T-helper 2 cell (primary cell): ENCODE data around the gene HINT1.
A peak's percentile ranks its signal among the peaks of the same experiment; 100 is the strongest.
"Not testable (repeated sequence)": the region's sequence is repeated elsewhere in the genome, so short reads cannot be mapped to it uniquely, and the experiment has no call there.

Experiments used
- DNase-seq, 5 experiments: peaks; one replicate each; pipeline versions ENCODE4 v3.0.0 to v3.0.0-alpha.2; 2012 to 2022
- total RNA-seq, 2 donors: gene quantifications; one replicate each; lab custom pipeline; 2026; lab: John Stamatoyannopoulos, UW

The HINT1 gene
- total RNA-seq: 192 to 260 reads per million in 2 donors

DNA sequence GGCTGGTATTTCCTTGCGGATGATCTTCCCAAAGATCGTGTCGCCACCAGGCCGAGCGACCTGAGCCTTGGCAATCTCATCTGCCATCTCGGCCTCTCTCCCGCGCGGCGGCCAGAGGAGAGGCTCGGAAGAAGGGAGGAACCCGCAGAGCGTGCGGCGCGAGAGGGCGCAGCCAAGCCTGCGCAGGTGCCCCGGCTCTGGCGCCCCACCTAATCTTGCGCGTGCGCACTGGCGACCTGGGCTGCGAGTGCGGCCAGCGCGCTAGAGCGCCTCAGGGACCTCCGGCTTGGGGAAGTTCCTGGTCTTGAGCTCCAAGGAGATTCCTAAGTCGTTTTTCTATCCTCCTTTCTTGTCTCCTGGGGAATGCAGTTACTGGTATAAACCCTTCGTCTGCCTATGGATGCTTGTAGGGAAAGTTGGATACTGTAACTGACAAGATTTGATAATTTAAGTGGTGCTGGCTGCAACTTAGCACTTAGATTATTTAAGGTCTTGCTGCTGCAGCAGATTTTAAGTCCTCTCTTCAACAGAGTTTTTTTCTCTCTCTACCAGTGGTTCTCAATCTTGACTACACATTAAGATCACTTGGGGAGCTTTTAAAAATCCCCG, at the start of gene HINT1:
Gene HINT1 (minus strand): TSS at position 138 of the 609 bp plus-strand sequence. CDS start 51 bp downstream, at position 87.
- DNase-seq: peak; percentile 88 to 93 (median 89)

DNA sequence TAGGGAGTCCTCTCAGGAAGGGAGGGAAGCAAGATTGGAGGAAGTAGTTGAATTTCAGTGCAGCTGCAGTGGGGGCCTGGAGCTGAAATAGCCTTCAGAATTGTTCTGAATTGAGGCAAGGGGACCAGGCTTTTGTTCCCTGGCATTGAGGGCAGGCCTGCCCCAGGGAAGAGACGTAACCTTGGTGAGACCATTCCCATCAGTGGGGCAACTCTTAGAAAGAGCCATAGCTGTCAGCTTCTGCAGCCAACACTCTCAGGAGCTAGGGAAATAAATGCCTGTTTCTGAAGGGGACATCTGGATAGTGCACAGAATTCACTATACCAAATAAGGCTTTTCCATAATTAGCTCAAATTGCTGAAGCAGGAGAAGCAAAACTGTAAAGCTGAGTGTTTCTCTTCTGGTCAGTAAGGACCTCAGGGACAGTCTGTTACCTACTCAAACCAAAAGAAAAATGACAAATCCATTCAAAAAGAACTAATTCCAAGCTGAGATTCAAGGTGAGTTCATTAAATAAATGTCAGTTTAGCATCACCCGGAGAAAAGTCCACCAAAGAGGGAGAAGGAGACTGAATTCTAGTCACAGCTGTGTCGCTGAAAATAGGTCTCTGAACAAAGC, 49.7 kb upstream of the HINT1 start:
- DNase-seq: no peak

- no peak for DNase-seq
Measured at GRCh38 chr5:131212471-131213021, 47.5 kb upstream of the HINT1 start.

DNA sequence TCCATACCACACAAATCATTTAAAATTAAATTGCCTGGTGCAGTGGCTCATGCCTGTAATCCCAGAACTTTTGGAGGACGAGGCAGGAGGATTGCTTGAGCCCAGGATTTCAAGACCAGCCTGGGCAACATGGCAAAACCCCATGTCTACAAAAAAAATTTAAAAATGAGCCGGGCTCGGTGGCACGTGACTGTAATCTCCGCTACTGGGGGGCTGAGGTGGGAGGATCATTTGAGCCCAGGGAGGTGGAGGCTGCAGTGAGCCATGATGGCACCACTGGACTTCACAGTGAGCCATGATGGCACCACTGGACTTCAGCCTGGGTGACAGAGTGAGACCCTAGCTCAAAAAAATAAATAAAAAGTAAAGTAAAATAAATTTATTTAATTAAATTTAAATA, 46.6 kb upstream of the HINT1 start:
- no peak for DNase-seq

DNA sequence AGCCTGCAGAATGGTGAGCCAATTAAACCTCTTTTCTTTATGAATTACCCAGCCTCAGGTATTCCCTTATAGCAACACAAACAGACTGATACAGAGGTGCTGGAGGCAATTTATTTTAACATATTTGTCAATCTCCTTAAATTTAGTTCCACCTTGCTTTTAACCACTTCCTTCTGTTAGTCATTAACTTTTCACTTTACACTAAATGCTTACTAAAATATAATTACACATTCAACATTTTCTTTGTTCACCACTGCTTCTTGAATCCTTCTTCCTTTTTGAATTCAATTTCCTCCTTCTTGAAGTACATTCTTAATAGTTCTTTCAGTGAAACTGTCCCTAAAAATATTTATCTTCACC, 45.1 kb upstream of the HINT1 start:
- DNase-seq: no peak

DNA sequence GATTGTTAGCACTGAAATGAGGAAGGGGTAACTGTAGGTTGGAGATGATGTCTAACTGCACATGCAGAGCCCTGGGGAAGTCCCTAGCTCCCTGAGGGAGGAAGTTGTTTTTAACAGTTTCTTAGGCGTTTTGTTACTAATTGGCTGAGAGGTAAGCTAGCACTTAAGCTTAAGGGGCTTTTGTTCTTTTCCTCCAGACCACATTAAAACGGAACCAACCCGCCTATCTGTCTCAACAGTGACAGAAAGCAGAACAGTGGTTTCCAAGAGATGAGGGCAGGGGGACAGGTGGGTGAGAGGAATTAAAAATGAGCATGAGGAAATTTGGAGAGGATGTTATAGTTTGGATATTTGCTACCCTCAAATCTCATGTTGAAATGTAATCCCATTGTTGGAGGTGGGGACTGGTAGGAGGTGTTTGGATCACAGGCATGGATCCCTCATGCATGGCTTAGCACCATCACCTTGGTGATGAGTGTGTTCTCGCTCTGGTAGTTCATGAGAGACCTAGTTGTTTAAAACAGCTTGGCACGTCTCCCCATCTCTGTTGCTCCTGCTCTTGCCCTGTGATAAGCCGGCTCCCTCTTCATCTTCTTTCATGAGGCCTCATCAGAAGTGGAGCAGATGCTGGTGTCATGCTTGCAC, 44.6 kb upstream of the HINT1 start:
- peak in 4 of 5 experiments; percentile 1 to 85 (median 52) for DNase-seq

GRCh38 chr5:131209175-131209505, 44.1 kb upstream of the HINT1 start:
- DNase-seq: no peak

DNA sequence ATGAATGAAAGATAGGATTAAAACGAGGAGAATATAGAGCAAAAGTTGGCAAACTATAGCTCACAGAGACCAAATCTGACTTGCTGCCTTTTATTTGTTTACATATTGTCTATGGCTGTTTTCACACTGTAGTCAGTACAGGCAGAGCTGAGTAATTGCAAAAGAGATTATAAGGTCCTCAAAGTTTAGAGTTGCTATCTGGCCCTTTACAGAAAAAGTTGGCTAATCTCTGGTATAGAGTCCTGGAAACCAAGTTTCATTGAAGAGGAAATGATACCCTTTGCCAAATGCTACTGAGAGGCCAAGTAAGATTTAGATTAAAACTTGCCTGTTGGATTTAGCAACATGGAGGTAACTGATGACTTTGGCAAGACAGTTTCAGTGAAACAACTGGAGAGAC, 41.7 kb upstream of the HINT1 start:
- DNase-seq: peak in 1 of 5 experiments; percentile 48

- no peak for DNase-seq
Measured at GRCh38 chr5:131206061-131206460, 41.0 kb upstream of the HINT1 start.

- DNase-seq: no peak
Measured at GRCh38 chr5:131204964-131205363, 39.9 kb upstream of the HINT1 start.

DNA sequence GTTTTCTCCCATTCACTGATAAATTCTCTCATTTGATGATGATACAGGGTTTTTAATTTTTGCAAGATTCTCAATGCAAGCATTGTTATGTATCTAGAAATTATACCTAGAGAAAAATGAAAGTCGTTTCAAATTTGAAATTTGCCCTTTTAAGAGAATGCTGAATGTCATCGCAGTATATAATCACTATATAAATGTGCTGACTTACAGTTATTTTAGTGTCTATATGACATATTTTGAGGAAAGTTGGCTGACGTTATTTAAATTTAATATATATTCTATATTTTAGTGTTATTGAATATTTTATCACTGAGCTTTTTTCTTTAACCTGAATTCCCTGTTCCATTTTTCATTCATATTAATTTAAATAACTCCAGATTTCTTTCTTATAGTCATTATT, 35.5 kb upstream of the HINT1 start:
- DNase-seq: no peak

GRCh38 chr5:131198625-131199024, 33.6 kb upstream of the HINT1 start:
- no peak for DNase-seq

DNA sequence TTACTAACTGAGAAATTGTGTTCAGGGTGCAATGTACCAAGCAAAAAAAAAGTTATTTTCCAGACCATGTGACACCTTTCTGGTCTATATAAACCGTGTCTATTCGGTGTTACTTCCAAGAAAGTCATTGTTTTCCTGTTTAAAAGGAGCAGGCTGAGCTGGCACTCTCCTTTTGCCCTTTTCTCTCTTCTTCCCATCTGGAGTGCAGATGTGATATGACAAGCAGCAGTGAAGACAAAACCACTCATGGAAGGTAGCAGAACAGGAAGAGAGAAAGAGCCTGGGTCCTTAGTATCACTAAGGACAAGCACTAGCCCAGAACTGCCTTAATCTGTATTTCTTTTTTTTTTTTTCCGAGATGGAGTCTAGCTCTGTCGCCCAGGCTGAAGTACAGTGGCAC, 31.3 kb upstream of the HINT1 start:
- no peak for DNase-seq

DNA sequence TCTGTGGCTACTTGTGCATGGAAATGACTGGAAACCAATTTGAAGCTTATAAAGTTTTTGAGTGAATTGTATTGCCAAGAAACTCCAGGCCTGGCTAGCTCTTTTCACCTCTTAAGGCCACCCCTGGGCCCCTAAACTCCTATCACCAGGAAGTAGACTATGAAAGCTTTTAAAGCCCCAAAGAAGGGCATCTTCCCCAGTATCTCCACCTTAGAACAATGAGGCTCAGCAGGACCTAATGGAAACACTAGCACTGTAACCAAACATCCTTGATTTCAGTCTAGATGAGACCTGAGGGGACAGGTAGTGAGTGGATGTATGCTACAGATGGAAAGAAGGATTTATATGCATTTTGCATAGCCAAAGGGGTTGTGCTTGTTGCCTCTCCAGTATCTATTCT, 30.6 kb upstream of the HINT1 start:
- DNase-seq: no peak

DNA sequence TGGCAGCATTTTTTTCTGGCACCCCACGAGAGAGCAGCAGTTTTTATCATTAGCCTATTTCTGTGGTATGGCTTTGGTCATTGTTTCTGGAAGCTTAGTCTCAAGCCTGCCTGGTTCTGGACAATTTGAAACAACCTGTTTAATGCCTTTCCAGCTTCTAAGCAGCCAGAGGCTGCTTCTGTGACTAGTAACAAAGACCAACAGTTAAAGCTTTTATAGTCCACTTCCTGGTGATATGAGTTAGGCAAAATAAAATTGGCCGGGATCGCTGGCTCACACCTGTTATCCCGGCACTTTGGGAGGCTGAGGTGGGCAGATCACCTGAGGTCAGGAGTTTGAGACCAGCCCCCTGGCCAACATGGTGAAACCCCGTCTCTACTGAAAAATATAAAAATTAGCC, 29.7 kb upstream of the HINT1 start:
- DNase-seq: no peak

GRCh38 chr5:131193897-131194296, 28.8 kb upstream of the HINT1 start:
- DNase-seq: not testable (repeated sequence)

DNA sequence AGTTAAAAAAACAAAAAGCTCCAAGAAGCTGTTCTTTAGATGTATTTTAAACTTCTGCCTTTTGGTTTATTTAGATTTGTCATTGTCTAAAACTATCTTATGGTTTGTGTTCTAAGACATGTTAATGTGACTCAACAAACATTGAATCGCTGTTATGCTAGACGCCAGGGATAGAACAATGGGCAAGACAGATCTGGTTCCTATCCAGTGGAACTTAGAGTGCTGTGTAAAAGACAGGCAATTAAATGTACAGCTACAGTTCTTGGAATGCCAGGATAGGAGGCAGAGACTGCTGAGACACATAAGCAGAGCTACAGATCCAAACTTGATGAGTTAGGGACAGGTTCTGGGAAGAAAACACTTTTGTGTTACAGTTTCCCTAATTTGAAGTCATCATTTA, 28.1 kb upstream of the HINT1 start:
- DNase-seq: no peak

DNA sequence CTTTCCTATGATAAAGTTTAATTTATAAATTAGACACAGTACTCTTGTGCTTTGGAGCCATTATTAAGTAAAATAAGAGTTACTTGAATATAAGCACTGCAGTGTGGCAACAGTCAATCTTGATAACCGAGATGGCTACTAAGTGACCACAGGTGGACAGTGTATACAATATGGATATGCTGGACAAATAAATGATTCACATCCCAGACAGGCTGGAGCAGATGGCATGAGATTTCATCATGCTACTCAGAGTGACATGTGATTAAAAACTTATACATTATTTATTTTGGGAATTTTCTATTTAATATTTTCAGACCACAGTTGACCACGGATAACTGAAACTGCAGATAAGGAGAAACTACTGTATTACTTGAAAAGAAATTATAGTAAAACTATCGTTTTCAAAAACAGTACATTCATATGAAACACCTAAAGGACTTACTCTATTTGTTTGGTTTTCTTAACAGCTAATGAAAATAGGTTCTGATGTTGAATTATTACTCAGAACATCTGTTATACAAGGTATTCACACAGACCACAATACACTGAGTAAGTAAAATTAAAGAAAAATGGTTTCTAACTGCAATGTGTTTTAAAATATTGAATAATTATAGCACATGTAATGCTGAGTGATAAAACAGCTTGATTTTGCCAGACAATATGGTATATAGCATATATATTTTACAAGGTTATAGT, 21.7 kb upstream of the HINT1 start:
- DNase-seq: no peak

DNA sequence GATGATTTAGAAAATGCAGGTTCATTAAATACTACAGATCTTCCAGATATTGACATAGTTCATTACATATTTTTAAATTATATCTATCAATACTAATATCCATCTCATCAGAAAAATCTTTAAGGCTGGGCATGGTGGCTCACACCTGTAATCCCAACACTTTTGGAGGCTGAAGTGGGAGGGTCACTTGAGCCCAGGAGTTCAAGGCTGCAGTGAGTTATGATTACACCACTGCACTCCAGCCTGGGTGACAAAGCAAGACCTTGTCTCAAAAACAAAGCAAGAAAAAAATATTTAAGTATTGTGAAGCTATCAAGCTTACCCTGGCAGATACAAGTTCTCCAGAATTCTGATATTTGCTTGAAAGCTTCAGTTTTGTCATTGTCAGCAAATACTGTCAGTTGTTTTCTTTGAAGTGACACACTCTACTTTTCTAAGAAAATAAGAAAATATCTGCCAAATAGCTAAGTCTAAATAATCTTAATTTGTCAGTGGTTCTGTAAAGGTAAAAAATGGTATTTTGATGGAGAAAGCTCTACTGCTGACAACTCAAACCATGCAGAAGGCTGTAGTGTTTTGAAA, 20.6 kb upstream of the HINT1 start:
- peak in 1 of 5 experiments; percentile 31 for DNase-seq

DNA sequence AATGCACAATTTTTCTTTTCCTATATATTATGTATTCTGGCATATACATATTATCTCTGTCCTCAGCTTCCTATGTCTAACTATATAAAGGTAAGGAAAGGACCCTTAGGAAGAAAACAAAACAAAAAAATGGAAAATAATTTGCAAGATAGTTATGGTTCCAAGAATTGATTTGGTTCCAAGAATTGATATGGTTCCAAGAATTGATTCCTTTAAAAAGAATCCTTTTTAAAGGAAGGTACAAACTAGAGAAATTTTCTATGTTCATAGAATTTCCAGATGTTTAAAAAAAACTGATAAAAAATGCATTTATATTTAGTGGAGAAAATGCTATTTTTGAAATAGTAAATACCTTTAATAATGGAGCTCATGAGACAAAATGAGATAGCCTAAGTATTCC, 17.8 kb upstream of the HINT1 start:
- DNase-seq: no peak

DNA sequence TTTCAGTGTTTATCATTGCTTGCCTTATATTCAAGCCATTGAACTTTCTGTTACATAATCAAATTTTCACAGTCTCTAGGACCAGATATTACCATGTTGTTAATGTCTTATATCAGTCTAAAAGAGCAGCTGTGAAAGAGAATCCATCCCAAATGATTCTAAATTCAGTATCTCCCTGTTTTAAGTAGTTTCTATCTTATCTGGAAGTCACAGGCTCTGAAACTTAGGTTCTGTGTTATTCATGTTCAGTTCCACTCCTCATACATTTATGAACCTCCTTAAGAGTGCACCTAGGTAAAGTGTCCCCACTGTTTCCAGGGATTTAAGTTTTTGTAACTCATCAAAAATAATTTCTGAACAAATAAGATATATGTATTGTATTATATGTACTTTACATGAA, 15.4 kb upstream of the HINT1 start:
- DNase-seq: no peak

GRCh38 chr5:131171276-131171810, 6.3 kb upstream of the HINT1 start:
- DNase-seq: peak in 2 of 5 experiments; percentile 6 to 60
